Measurements from ENCODE around the gene FAAP20. TPM values are rescaled to one million over a fixed set of nuclear protein-coding genes. Genes with fewer than 3 reads are reported as not detected.

The FAAP20 gene
- total and polyA plus RNA-seq, 9 of the 15 experiments (the other 6 are each of a cell fraction or from before 2014, with no cell fraction given): 0.58 to 143 (median 9.9) TPM

DNA sequence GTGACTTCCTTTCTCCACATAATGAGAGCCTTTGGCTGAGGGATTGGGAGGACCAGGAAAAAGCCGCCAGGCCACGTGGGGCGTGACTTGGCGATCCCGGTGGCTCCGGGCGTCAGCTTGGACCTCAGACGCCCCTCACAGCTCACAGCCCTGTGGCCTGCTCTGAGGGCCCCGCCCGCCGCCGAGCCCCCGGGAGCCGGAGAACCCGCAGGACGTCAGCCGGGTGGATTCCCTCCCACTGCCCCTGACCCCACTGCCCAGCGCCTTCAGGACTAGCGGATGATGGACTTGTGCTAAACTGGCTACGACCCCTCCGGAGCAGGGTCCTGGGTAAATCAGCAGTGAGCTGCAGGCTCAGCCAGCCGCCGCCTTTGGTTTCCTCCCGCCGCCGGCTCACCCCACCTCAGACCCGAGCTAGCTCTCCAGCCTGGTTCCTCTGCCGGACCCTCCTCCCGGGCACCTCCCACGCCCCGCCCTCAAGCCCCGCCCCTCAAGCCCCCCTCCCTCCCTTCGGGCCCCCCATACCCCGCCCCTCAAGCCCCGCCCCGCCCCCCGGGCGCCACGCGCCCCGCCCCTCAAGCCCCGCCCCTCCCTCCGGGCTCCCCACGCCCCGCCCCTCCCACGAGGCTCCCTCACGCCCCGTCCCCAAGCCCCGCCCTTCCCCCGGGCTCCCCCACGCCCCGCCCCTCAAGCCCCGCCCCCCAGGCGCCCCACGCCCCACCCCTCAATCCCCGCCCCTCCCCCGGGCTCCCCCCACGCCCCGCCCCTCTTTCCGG, 10.0 kb upstream of the FAAP20 start (continued):
- TF ChIP-seq, protein P1, sequence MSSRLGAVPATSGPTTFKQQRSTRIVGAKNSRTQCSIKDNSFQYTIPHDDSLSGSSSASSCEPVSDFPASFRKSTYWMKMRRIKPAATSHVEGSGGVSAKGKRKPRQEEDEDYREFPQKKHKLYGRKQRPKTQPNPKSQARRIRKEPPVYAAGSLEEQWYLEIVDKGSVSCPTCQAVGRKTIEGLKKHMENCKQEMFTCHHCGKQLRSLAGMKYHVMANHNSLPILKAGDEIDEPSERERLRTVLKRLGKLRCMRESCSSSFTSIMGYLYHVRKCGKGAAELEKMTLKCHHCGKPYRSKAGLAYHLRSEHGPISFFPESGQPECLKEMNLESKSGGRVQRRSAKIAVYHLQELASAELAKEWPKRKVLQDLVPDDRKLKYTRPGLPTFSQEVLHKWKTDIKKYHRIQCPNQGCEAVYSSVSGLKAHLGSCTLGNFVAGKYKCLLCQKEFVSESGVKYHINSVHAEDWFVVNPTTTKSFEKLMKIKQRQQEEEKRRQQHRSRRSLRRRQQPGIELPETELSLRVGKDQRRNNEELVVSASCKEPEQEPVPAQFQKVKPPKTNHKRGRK (tag; IDR thresholded peaks at IDR 0.05): no peak
- TF ChIP-seq ZNF12 (CRISPR knock-in tag; IDR thresholded peaks at IDR 0.05): no peak
- TF ChIP-seq, protein P2, sequence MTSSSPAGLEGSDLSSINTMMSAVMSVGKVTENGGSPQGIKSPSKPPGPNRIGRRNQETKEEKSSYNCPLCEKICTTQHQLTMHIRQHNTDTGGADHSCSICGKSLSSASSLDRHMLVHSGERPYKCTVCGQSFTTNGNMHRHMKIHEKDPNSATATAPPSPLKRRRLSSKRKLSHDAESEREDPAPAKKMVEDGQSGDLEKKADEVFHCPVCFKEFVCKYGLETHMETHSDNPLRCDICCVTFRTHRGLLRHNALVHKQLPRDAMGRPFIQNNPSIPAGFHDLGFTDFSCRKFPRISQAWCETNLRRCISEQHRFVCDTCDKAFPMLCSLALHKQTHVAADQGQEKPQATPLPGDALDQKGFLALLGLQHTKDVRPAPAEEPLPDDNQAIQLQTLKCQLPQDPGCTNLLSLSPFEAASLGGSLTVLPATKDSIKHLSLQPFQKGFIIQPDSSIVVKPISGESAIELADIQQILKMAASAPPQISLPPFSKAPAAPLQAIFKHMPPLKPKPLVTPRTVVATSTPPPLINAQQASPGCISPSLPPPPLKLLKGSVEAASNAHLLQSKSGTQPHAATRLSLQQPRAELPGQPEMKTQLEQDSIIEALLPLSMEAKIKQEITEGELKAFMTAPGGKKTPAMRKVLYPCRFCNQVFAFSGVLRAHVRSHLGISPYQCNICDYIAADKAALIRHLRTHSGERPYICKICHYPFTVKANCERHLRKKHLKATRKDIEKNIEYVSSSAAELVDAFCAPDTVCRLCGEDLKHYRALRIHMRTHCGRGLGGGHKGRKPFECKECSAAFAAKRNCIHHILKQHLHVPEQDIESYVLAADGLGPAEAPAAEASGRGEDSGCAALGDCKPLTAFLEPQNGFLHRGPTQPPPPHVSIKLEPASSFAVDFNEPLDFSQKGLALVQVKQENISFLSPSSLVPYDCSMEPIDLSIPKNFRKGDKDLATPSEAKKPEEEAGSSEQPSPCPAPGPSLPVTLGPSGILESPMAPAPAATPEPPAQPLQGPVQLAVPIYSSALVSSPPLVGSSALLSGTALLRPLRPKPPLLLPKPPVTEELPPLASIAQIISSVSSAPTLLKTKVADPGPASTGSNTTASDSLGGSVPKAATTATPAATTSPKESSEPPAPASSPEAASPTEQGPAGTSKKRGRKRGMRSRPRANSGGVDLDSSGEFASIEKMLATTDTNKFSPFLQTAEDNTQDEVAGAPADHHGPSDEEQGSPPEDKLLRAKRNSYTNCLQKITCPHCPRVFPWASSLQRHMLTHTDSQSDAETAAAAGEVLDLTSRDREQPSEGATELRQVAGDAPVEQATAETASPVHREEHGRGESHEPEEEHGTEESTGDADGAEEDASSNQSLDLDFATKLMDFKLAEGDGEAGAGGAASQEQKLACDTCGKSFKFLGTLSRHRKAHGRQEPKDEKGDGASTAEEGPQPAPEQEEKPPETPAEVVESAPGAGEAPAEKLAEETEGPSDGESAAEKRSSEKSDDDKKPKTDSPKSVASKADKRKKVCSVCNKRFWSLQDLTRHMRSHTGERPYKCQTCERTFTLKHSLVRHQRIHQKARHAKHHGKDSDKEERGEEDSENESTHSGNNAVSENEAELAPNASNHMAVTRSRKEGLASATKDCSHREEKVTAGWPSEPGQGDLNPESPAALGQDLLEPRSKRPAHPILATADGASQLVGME (CRISPR knock-in tag; IDR thresholded peaks at IDR 0.05): no peak
- TF ChIP-seq HEY1 (CRISPR knock-in tag; IDR thresholded peaks at IDR 0.05; ENCODE audit: borderline replicate concordance): no peak
- TF ChIP-seq PHB2 (IDR thresholded peaks at IDR 0.05; ENCODE audit: low read depth): no peak
- no peak for TF ChIP-seq NONO (IDR thresholded peaks at IDR 0.05; ENCODE audit: low read depth in 2 of 2, low read length in 1 of 2)
- TF ChIP-seq BRCA1 (IDR thresholded peaks at IDR 0.05): no peak
- TF ChIP-seq BRCA1 (CRISPR knock-in tag; IDR thresholded peaks at IDR 0.05): no peak
- TF ChIP-seq NUFIP1 (IDR thresholded peaks at IDR 0.05; ENCODE audit: partially characterized antibody): no peak
- no peak for TF ChIP-seq TEAD2 (tag; IDR thresholded peaks at IDR 0.05)
- no peak for TF ChIP-seq ILK (tag; IDR thresholded peaks at IDR 0.05; ENCODE audit: borderline replicate concordance, low read depth)
- TF ChIP-seq PHF8 (IDR thresholded peaks at IDR 0.05; ENCODE audit: borderline replicate concordance, low read length): peak; percentile 59; the same call in 1 of the 2 replicates
- TF ChIP-seq FOXJ3 (CRISPR knock-in tag; IDR thresholded peaks at IDR 0.05): no peak
- no peak for TF ChIP-seq MCM2 (IDR thresholded peaks at IDR 0.05; ENCODE audit: low read depth)
- no peak for TF ChIP-seq SMAD1 (IDR thresholded peaks at IDR 0.05; ENCODE audit: low read depth, low read length, partially characterized antibody)
- no peak for TF ChIP-seq HNRNPL (IDR thresholded peaks at IDR 0.05; ENCODE audit: low read depth, low read length)
- no peak for TF ChIP-seq ASH1L (IDR thresholded peaks at IDR 0.05; ENCODE audit: borderline replicate concordance, low read depth, partially characterized antibody)
- TF ChIP-seq DDX20 (tag; IDR thresholded peaks at IDR 0.05; ENCODE audit: low read depth): no peak
- TF ChIP-seq, protein P3, sequence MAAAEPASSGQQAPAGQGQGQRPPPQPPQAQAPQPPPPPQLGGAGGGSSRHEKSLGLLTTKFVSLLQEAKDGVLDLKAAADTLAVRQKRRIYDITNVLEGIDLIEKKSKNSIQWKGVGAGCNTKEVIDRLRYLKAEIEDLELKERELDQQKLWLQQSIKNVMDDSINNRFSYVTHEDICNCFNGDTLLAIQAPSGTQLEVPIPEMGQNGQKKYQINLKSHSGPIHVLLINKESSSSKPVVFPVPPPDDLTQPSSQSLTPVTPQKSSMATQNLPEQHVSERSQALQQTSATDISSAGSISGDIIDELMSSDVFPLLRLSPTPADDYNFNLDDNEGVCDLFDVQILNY (CRISPR knock-in tag; IDR thresholded peaks at IDR 0.05): no peak
- no peak for TF ChIP-seq DMBX1 (CRISPR knock-in tag; IDR thresholded peaks at IDR 0.05; ENCODE audit: borderline replicate concordance)
- TF ChIP-seq KLF13 (tag; IDR thresholded peaks at IDR 0.05; ENCODE audit: borderline replicate concordance, low read depth): no peak
